ENCODE measurements around the gene PCNX2. TPM values are rescaled to one million over a fixed set of nuclear protein-coding genes. Genes with fewer than 3 reads are reported as not detected.

The PCNX2 gene
- total RNA-seq, 2 experiments from 2014 or later, result 17.7 to 18.6 TPM

DNA sequence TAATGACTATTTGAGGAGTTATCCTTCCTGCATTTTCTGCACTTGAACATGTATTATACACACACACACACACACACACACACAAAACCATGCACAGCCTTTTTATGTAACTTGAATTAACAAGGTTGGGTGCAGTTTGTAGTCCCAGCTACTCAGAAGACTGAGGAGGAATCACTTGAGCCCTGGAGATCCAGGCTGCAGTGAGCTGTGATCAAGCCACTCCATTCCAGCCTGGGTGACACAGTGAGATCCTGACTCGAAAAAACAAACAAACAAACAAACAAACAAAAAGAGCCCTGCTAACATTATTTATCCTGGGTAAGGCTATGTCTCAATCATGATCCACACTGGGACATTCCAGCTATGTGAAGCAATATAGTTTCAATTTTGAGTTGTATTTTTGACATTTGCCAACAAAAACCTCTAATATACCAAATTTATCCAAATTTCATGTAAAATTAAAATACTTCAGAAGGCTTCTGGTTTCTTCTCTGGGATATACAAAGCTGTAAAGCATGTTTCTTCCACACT, 188.3 kb downstream of the PCNX2 start:
- Mint-ChIP-seq H3K9me3 (ENCODE audit: insufficient read depth) (no peaks in the 10 kb centered on the region), H3K36me3 (ENCODE audit: low read depth) (peaks cover 16% of the 10 kb centered on the region), H3K27me3 (ENCODE audit: low read depth) (no peaks in the 10 kb centered on the region), H3K4me1 (ENCODE audit: low read depth) (peaks cover 4% of the 10 kb centered on the region), H3K27ac (no peak overlapping the region), H3K4me3 (no peak overlapping the region)
- no peak for DNase-seq
- ChIA-PET POLR2A (interaction anchor here (0.5 kb wide), 1 partner anchor 1335 kb away, joined by 3 read pairs; no protein-coding TSS in a partner anchor), CTCF (no interaction called here)
- no peak for ATAC-seq

DNA sequence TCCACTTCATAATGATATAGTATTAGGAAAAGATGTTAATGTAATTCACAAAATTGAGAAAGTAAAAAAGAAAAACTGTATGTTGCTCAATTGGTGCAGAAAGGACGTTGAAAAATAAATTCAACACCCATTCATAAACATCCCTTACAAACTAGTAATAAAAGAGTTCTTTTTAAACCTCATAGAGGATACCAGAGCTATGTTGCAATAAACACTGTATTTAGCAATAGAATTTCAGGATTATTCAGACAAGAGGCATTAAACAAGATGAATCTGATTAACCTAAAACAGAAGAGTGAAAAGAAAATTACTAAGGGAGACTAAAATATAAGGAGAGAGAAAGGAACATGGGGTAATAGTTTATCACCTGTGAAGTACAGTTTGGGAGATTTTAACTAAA, 190.3 kb downstream of the PCNX2 start:
- Mint-ChIP-seq H3K27ac (no peak overlapping the region), H3K27me3 (ENCODE audit: low read depth) (no peaks in the 10 kb centered on the region), H3K4me1 (ENCODE audit: low read depth) (no peaks in the 10 kb centered on the region), H3K9me3 (ENCODE audit: insufficient read depth) (no peaks in the 10 kb centered on the region), H3K36me3 (ENCODE audit: low read depth) (peaks cover 9% of the 10 kb centered on the region), H3K4me3 (no peak overlapping the region)
- ChIA-PET CTCF (no interaction called here), POLR2A (no interaction called here)
- DNase-seq (no peak), ATAC-seq (no peak)

GRCh38 chr1:233102341-233102740, 193.2 kb downstream of the PCNX2 start:
- ChIA-PET POLR2A (no interaction called here), CTCF (no interaction called here)
- Mint-ChIP-seq H3K27ac (no peak overlapping the region), H3K4me3 (no peak overlapping the region), H3K27me3 (ENCODE audit: low read depth) (no peaks in the 10 kb centered on the region), H3K9me3 (ENCODE audit: insufficient read depth) (no peaks in the 10 kb centered on the region), H3K4me1 (ENCODE audit: low read depth) (no peaks in the 10 kb centered on the region), H3K36me3 (ENCODE audit: low read depth) (peaks cover 7% of the 10 kb centered on the region)
- DNase-seq (no peak), ATAC-seq (no peak)

DNA sequence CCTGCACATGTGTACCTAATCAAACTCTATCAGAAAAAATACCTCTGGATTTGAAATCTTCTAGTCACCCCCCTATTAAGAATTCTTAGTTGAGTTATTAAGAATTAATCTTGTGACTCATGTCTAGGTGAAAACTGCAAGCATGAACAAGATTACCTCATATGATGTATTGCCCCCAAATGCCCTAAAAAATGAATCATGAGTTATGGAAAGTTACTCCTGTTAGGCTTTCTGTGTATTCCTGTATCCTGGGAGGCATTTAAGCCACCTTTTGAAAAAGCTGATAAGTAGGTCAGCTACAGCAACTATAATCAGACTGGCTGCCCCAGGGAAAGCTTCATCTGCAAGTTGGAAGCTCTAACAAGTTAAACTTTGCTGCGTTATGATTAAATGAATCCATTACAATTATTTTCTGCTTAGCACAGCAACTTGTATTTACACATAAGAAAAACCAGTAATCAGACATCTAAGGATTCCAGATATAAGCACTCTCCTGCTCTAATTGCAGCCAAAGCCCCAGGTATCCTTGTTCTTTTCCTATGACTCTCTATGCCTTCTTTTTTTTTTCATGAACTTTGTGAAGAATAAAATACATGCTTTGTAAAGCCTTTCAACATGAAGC, 197.5 kb downstream of the PCNX2 start:
- DNase-seq, result no peak
- Mint-ChIP-seq H3K4me1 (ENCODE audit: low read depth) (no peaks in the 10 kb centered on the region), H3K4me3 (no peak overlapping the region), H3K9me3 (ENCODE audit: insufficient read depth) (no peaks in the 10 kb centered on the region), H3K27ac (no peak overlapping the region), H3K36me3 (ENCODE audit: low read depth) (peaks cover 6% of the 10 kb centered on the region), H3K27me3 (ENCODE audit: low read depth) (no peaks in the 10 kb centered on the region)
- ATAC-seq, result no peak
- POLR2A ChIA-PET, result no interaction called here
- CTCF ChIA-PET, result no interaction called here

DNA sequence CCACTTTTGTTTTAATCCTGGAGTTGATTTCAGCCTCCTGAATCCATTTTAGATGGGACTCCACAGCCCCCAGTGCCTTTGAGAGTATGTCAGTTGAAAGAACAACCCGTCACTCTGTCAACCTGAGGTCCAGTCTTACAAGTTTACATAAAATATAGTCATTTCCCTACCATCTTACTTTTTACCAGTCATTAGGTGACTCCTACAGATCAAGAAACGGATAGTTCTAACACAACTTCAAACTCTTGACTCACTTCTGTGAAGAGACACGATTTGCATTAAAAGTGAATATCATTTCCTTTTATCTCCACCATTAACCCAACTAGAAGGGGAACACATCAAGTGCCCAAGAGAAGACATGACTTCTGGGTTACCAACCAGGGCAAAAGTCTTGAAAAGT, 198.0 kb downstream of the PCNX2 start:
- H3K36me3 Mint-ChIP-seq (ENCODE audit: low read depth), result peaks cover 6% of the 10 kb centered on the region

DNA sequence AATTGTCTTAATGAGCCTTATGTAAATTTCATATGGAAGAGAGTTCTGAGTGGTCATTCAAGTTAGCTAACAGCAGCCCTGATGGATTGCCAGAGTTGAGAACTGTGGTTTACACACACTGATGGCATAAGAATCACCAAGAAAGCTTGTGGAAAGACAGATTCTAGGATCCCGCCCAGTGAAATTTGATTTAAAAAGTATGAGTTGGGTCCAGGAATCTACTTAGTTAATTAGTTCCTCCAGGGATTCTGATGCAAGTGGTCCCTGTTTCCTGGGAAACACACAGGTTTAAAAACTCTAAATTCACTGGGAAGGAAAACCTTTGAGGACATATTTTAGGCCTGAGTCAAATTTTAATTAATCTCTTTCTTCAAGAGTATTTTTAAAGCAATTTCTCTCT, 200.8 kb downstream of the PCNX2 start:
- Mint-ChIP-seq H3K4me3 (no peak overlapping the region), H3K9me3 (ENCODE audit: insufficient read depth) (no peaks in the 10 kb centered on the region), H3K4me1 (ENCODE audit: low read depth) (peaks cover 10% of the 10 kb centered on the region), H3K36me3 (ENCODE audit: low read depth) (peaks cover 11% of the 10 kb centered on the region), H3K27me3 (ENCODE audit: low read depth) (no peaks in the 10 kb centered on the region), H3K27ac (no peak overlapping the region)
- ChIA-PET CTCF (no interaction called here), POLR2A (no interaction called here)
- ATAC-seq (no peak), DNase-seq (no peak)

More for the DNA sequence above, 198.0 kb downstream of the PCNX2 start:
- Mint-ChIP-seq H3K27me3 (ENCODE audit: low read depth) (no peaks in the 10 kb centered on the region), H3K4me3 (no peak overlapping the region), H3K4me1 (ENCODE audit: low read depth) (peaks cover 1% of the 10 kb centered on the region), H3K27ac (no peak overlapping the region), H3K9me3 (ENCODE audit: insufficient read depth) (no peaks in the 10 kb centered on the region)
- no peak for DNase-seq
- no peak for ATAC-seq
- ChIA-PET CTCF (no interaction called here), POLR2A (no interaction called here)

DNA sequence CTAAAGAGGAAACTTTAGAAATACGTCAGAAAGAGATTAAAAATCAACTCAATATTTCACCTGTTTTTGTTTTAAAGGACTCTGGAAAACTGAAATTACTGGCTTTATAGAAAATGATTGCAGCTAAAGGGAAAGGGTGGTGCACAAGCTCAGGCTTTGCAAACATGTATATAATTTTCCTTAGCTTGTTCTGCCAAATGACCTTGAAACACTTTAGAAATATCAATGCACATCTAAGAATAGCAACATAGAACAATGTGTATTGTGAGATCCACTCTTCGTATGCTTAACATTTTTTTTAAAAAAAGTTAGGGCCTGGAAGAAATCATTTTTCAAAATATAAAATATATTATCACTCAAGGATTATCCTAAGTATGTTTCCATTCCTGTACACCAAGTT, 201.3 kb downstream of the PCNX2 start:
- Mint-ChIP-seq H3K9me3 (ENCODE audit: insufficient read depth) (no peaks in the 10 kb centered on the region), H3K36me3 (ENCODE audit: low read depth) (peaks cover 11% of the 10 kb centered on the region), H3K27me3 (ENCODE audit: low read depth) (no peaks in the 10 kb centered on the region), H3K4me1 (ENCODE audit: low read depth) (peaks cover 10% of the 10 kb centered on the region), H3K27ac (no peak overlapping the region), H3K4me3 (no peak overlapping the region)
- ChIA-PET CTCF (no interaction called here), POLR2A (no interaction called here)
- no peak for ATAC-seq
- DNase-seq, result no peak

GRCh38 chr1:233090746-233091494, 204.6 kb downstream of the PCNX2 start:
- peaks cover 10% of the 10 kb centered on the region for H3K36me3 Mint-ChIP-seq (ENCODE audit: low read depth)
- no peak for ATAC-seq
- DNase-seq, result no peak
- H3K27me3 Mint-ChIP-seq (ENCODE audit: low read depth), result no peaks in the 10 kb centered on the region
- H3K4me3 Mint-ChIP-seq, result no peak overlapping the region
- ChIA-PET CTCF (no interaction called here), POLR2A (no interaction called here)
- no peaks in the 10 kb centered on the region for H3K9me3 Mint-ChIP-seq (ENCODE audit: insufficient read depth)
- peaks cover 10% of the 10 kb centered on the region for H3K4me1 Mint-ChIP-seq (ENCODE audit: low read depth)
- no peak overlapping the region for H3K27ac Mint-ChIP-seq

DNA sequence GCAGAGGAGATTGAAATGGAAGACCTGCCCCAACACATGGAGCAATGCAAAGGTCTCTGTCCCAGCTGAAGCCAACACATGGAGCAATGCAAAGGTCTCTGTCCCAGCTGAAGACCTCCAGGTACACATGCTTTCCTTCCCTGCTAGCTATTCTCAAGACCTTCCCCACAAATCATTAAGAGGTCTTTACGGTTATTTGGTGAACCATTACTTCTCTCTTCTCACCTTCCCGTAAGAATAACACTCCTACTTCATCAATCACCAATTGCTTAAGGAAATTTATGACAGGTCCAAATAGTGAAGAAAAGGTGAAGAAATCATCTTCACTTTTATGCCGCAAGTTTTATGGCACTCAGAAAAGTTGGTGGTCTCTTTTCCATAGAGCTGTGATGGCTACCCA, 206.3 kb downstream of the PCNX2 start:
- peaks cover 10% of the 10 kb centered on the region for H3K4me1 Mint-ChIP-seq (ENCODE audit: low read depth)
- H3K36me3 Mint-ChIP-seq (ENCODE audit: low read depth), result peaks cover 16% of the 10 kb centered on the region
- no peak for ATAC-seq
- no peaks in the 10 kb centered on the region for H3K27me3 Mint-ChIP-seq (ENCODE audit: low read depth)
- no peaks in the 10 kb centered on the region for H3K9me3 Mint-ChIP-seq (ENCODE audit: insufficient read depth)
- POLR2A ChIA-PET, result interaction anchor here (0.5 kb wide), 1 partner anchor 17 kb away, joined by 3 read pairs; no protein-coding TSS in a partner anchor
- CTCF ChIA-PET, result no interaction called here
- H3K4me3 Mint-ChIP-seq, result no peak overlapping the region
- no peak overlapping the region for H3K27ac Mint-ChIP-seq
- no peak for DNase-seq

GRCh38 chr1:233088613-233089012, 206.9 kb downstream of the PCNX2 start:
- H3K4me3 Mint-ChIP-seq, result no peak overlapping the region
- H3K4me1 Mint-ChIP-seq (ENCODE audit: low read depth), result peaks cover 10% of the 10 kb centered on the region
- no peaks in the 10 kb centered on the region for H3K27me3 Mint-ChIP-seq (ENCODE audit: low read depth)
- ChIA-PET POLR2A (interaction anchor here (0.5 kb wide), 1 partner anchor 17 kb away, joined by 3 read pairs; no protein-coding TSS in a partner anchor), CTCF (no interaction called here)
- ATAC-seq (no peak), DNase-seq (no peak)
- H3K9me3 Mint-ChIP-seq (ENCODE audit: insufficient read depth), result no peaks in the 10 kb centered on the region
- no peak overlapping the region for H3K27ac Mint-ChIP-seq
- H3K36me3 Mint-ChIP-seq (ENCODE audit: low read depth), result peaks cover 16% of the 10 kb centered on the region

DNA sequence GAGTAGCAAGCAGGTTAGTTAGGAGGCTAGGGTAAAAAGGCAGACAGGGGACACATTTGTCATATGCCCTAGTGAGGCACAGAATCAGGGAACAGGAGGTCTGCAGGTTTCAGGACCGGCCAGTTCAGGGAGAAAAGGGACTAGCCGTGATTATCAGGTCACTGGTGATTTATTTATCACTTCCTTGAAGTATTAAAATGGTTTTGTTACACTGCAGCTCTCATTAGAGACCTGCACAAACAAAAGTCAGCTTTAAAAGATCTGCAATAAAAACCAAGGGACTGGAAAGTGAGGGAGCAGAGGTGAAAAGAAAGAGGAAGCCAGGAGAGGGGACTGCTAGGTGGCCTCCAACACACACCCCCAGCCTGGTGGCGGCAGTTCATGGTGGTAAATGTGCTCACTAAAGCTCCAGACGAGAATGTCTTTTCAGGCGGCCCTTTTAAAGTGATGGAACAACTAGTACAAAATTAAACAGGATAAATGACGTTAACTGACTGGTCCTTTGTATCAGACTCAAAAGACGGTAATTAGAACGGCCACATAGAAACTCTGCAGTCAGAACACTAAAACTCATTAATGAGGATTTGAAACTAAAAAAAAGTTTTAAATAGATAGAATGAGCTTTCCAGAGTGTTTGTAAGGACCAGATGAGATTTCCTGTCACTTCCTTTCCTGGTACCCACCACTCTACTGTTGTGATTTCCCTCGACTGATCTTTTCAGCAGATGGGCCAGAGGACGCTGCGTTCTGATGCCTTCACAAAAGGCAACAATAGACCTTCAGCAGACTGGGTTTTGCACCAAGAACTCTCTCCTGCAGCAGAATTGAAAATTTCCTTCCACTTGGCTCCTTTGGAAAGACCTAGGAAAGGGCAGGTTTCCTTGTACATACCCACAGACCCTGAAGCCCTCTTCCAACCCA, 208.3 kb downstream of the PCNX2 start:
- ChIA-PET CTCF (no interaction called here), POLR2A (no interaction called here)
- Mint-ChIP-seq H3K27ac (no peak overlapping the region), H3K4me3 (no peak overlapping the region), H3K27me3 (ENCODE audit: low read depth) (no peaks in the 10 kb centered on the region), H3K9me3 (ENCODE audit: insufficient read depth) (no peaks in the 10 kb centered on the region), H3K36me3 (ENCODE audit: low read depth) (peaks cover 16% of the 10 kb centered on the region), H3K4me1 (ENCODE audit: low read depth) (peaks cover 6% of the 10 kb centered on the region)
- no peak for DNase-seq
- ATAC-seq, result no peak

DNA sequence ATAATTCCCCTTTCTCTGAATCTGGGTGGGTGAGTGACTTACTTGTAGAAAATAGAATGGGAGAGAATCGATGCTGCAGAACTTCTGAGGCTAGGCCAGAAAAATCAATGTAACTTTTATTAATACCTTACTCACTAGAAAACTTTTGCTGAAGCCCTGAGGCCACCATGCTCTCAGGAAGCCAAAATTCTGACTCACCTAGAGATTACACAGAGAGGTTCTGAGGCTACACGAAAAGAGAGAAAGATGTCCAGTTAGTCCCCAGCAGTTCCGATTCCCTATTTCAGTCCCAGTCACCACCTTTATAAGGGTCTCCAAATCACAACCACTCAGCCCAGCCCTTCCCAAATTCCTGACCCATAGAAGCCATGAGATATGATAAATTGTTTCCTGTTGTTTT, 210.0 kb downstream of the PCNX2 start:
- Mint-ChIP-seq H3K27me3 (ENCODE audit: low read depth) (no peaks in the 10 kb centered on the region), H3K36me3 (ENCODE audit: low read depth) (peaks cover 11% of the 10 kb centered on the region), H3K4me1 (ENCODE audit: low read depth) (no peaks in the 10 kb centered on the region), H3K9me3 (ENCODE audit: insufficient read depth) (no peaks in the 10 kb centered on the region), H3K27ac (no peak overlapping the region), H3K4me3 (no peak overlapping the region)
- POLR2A ChIA-PET, result no interaction called here
- ATAC-seq (no peak), DNase-seq (no peak)
- CTCF ChIA-PET, result no interaction called here

All from activated CD8-positive, alpha-beta T cell treated with anti-CD3 and anti-CD28 coated beads, Interleukin-2, amount 10 ng/mL, durations not matched to agents 7 days and 5 days (primary cell).